Activated naive CD8-positive, alpha-beta T cell treated with anti-CD3 and anti-CD28 coated beads, Interleukin-2, amount 10 ng/mL, durations not matched to agents 7 days and 5 days (primary cell): ENCODE measurements around the gene POTEC. TPM values are rescaled to one million over a fixed set of nuclear protein-coding genes. Genes with fewer than 3 reads are reported as not detected.
"Not testable (repeated sequence)": the region's sequence is repeated elsewhere in the genome, so short reads cannot be mapped to it uniquely, and the experiment has no call there.

Source experiments
- ATAC-seq: fragments of 150-1000 bp; cut with Tn5 transposase; one replicate; pipeline ENCODE4 v1.10.0; 2021; ENCODE audit warnings: low read depth, moderate library complexity
- POLR2A ChIA-PET: fragments of 350-600 bp; sonication (Branson Sonifier 250); formaldehyde crosslinking; loops from one replicate; lab custom pipeline; 2021; ENCODE audit warnings: antibody characterized with exemption; lab: Charles Lee
- DNase-seq: peaks from one replicate; pipeline ENCODE4 v3.0.0; 2021
- H3K27ac Mint-ChIP-seq: one replicate; pipeline ENCODE4 v1.8.0; 2022; ENCODE audit warnings: mild to moderate bottlenecking, mixed read lengths
- H3K27me3 Mint-ChIP-seq: one replicate; pipeline ENCODE4 v1.8.0; 2022; ENCODE audit warnings: mild to moderate bottlenecking, moderate library complexity, mixed read lengths
- H3K36me3 Mint-ChIP-seq: one replicate; pipeline ENCODE4 v1.8.0; 2021; ENCODE audit warnings: mild to moderate bottlenecking, mixed read lengths
- H3K4me1 Mint-ChIP-seq: one replicate; pipeline ENCODE4 v1.8.0; 2021; ENCODE audit warnings: mixed read lengths
- H3K4me3 Mint-ChIP-seq: one replicate; pipeline ENCODE4 v1.8.0; 2022; ENCODE audit warnings: mild to moderate bottlenecking, moderate library complexity, mixed read lengths
- H3K9me3 Mint-ChIP-seq: one replicate; pipeline ENCODE4 v1.8.0; 2021; ENCODE audit warnings: mixed read lengths
- total RNA-seq, 2 experiments: library from RNA; stranded (reverse); gene quantifications; one replicate each; pipeline ENCODE4 v1.2.3, GENCODE V29; 2021

Gene POTEC
- total RNA-seq, 2 experiments from 2014 or later: not detected

DNA sequence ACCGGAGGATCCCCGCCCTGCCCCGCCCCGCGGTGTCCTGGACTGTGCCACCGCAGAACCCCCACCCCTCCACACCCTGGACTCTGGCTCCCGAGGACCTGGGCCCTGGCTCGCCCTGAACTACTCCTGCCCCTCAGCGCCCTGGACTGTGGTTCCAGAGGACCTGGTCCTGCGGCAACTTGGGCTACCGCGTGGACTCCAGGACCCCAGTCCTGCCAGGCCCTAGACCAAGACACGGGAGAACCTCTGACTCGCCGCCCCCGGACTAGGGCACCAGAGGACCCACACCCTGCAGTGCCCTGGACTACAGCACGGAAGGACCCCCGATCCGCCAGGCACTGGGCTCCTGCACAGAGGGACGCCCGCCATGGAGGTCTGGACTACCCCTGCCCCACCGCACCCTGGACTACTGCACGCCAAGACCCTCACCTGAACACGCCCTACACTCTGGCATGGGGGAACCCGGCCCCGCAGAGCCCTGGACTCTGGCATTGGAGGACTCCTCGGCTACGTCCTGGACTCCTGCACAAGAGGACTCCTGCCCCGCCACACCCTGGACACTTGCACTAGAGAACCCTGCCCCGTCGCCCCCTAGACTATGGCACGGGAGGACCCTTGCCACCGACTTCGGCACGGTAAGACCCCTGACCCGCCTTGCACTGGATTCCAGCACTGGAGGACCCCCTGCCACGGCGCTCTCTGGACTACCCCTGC, 69.2 kb downstream of the POTEC start:
- H3K4me1 Mint-ChIP-seq, H3K9me3 Mint-ChIP-seq, POLR2A ChIA-PET, DNase-seq, H3K4me3 Mint-ChIP-seq, H3K27me3 Mint-ChIP-seq, H3K36me3 Mint-ChIP-seq, H3K27ac Mint-ChIP-seq, ATAC-seq: not testable (repeated sequence)

DNA sequence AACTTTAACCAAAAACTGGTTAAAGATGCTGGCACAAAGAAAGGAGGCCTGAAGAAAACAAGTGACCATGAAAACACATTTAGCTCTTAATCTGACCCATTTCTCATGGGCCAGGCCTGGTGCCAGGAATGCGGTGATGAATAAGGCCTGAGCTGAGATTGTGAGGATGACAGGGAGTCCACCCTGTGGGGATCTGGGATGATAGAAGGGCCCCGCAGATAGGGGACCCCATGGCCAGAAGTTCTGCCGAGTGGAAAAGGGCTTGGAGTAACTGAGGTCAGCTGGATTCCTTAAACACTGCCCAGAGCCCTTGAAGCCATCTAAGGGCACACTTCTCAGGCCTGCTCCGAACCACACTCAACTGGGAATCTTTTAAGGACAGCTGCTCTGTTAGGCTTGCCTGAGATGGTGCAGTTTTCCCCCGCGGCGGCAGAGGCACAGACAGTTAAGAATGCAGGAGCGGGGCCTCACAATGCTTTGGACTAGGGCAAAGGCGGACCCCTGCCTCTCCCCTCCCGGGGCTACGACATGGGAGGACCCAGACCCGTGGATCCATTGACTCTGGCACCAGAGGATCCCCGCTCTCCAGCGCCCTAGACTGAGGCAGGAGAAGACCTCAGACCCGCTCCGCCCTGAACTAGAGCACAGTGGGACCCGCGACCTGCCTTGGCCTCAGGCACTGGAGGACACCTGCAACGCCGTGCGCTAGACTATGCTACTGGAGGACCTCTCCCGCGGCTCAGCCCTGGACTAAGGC, 70.0 kb downstream of the POTEC start:
- ATAC-seq, H3K36me3 Mint-ChIP-seq, H3K4me3 Mint-ChIP-seq, POLR2A ChIA-PET, H3K4me1 Mint-ChIP-seq, H3K9me3 Mint-ChIP-seq, DNase-seq, H3K27me3 Mint-ChIP-seq, H3K27ac Mint-ChIP-seq: not testable (repeated sequence)

DNA sequence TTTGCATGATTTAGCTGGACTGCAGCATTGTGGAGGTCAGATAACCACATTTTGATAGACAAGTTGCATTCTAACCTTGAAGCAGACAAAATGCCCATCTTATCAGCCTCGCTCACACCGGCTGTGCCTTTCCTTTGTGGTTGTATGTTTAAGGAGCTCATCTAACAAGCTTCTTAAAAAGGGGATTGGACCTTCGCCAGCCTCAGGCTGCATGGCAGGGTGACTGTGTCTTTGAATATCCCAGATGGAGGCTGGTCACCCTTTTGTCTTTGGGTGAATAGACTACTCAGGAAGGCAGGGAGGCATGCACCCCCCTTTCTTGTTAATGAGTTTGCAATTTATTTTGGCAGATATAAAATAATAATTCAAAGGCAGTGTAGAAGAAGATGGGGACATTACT, 72.1 kb downstream of the POTEC start:
- H3K27me3 Mint-ChIP-seq, H3K4me1 Mint-ChIP-seq, ATAC-seq, H3K4me3 Mint-ChIP-seq, H3K36me3 Mint-ChIP-seq, POLR2A ChIA-PET, DNase-seq, H3K9me3 Mint-ChIP-seq, H3K27ac Mint-ChIP-seq: not testable (repeated sequence)

DNA sequence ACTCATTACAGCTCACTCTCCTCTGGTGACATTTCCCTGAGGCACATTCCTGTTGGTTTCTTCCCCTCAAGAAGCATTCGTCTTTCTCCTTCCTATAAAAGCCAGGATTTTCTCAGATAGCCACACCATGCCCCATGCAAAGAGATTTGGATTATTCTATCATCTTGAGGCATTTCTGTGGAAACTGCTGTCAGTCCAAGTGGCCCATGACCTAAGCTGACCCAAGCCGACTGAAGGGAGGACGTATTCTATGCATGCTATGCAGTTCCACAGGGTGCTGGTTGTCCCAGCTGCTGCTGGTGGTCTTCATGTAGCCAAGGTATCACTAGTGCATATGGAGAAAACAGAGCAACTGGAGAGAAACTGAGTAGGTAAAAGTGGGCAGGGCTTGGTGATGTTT, 73.0 kb downstream of the POTEC start:
- H3K27ac Mint-ChIP-seq, H3K9me3 Mint-ChIP-seq, H3K4me1 Mint-ChIP-seq, DNase-seq, H3K27me3 Mint-ChIP-seq, H3K36me3 Mint-ChIP-seq, POLR2A ChIA-PET, H3K4me3 Mint-ChIP-seq, ATAC-seq: not testable (repeated sequence)

DNA sequence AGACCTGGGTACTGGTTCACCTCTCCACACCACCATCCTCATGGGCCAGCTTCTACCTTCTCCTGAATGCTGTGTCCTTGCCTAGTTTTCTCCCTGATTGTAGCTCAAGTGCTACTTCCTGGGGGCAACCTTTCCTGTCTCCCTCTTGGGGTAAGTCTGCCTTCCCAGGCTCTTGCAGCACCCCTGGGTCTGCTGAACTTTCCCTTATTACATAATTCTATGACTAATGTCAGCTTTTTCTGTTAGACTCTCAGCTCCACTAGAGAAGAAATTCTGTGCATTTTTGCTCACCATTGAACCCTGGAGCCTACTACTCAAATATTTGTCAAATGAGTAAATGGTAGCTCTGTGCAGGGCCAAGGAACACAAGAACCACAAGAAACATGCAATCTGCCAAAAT, 73.4 kb downstream of the POTEC start:
- H3K4me1 Mint-ChIP-seq, ATAC-seq, H3K9me3 Mint-ChIP-seq, H3K4me3 Mint-ChIP-seq, H3K27ac Mint-ChIP-seq, DNase-seq, POLR2A ChIA-PET, H3K27me3 Mint-ChIP-seq, H3K36me3 Mint-ChIP-seq: not testable (repeated sequence)

DNA sequence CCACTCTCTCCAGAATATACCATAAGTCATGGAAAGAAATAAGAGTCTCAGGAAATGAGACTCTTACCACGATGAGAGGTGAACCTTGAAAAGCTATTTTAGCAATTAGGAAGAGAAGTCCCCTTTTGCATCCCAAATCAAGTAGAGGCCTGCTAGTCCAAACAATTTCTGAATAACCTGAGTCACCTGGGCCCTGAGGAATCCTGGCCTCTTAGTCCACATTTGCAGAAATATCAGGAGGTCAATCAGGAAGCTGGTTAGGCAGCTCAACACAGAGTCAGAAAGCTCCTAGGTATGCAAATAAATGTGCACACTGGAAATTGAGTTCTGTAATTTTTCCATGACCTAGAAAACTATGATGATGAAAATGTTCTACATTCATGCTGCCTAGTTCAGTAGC, 77.4 kb downstream of the POTEC start:
- DNase-seq, POLR2A ChIA-PET, H3K9me3 Mint-ChIP-seq, H3K4me3 Mint-ChIP-seq, H3K4me1 Mint-ChIP-seq, ATAC-seq, H3K27ac Mint-ChIP-seq, H3K36me3 Mint-ChIP-seq, H3K27me3 Mint-ChIP-seq: not testable (repeated sequence)

Other genes with a start within 250 kb of the POTEC start
- gene ANKRD30B, start 204.6 kb upstream of the POTEC start, total RNA-seq: not detected